ENCODE results near the gene CROCC2. TPM values are rescaled to one million over a fixed set of nuclear protein-coding genes. Genes with fewer than 3 reads are reported as not detected.

The CROCC2 gene
- total RNA-seq, 1 experiment from 2014 or later, result not detected

- Histone ChIP-seq H3K27ac (ENCODE audit: low read depth, low read length) (no peak overlapping the region), H3K9me3 (ENCODE audit: control insufficient read depth in 1 of 2, insufficient read depth in 1 of 2, low read depth in 1 of 2, low read length in 2 of 2) (no peaks in the 10 kb centered on the region), H3K4me3 (replicated peaks in 1 of 2; ENCODE audit: low read depth in 1 of 2, low read length in 2 of 2) (no peak overlapping the region), H3K4me1 (ENCODE audit: control insufficient read depth in 1 of 2, insufficient read depth in 2 of 2, low read length in 2 of 2) (no peaks in the 10 kb centered on the region), H2AFZ (ENCODE audit: low read depth, low read length, poor library complexity, severe bottlenecking) (no peak overlapping the region), H3K9me2 (ENCODE audit: insufficient read depth) (no peaks in the 10 kb centered on the region), H3K9ac (ENCODE audit: low read length) (no peak overlapping the region), H4K20me1 (ENCODE audit: insufficient read depth) (no peaks in the 10 kb centered on the region), H3K36me3 (ENCODE audit: control insufficient read depth in 1 of 2, insufficient read depth in 2 of 2, low read length in 2 of 2) (no peaks in the 10 kb centered on the region), H3K79me2 (ENCODE audit: insufficient read depth, low read length) (no peaks in the 10 kb centered on the region), H3K4me2 (ENCODE audit: low read length) (no peak overlapping the region), H3K27me3 (ENCODE audit: insufficient read depth, low read length) (no peaks in the 10 kb centered on the region)
- TF ChIP-seq POLR2A (IDR thresholded peaks at IDR 0.05; ENCODE audit: borderline replicate concordance, extremely low read depth, insufficient read depth, insufficient read length) (no peak), EZH2phosphoT487 (IDR thresholded peaks at IDR 0.05; ENCODE audit: borderline replicate concordance) (no peak), MAX (IDR thresholded peaks at IDR 0.05) (no peak), YY1 (IDR thresholded peaks at IDR 0.05; ENCODE audit: extremely low read depth, insufficient replicate concordance, low read depth, low read length) (no peak), JUND (IDR thresholded peaks at IDR 0.05) (no peak), EGR1 (IDR thresholded peaks at IDR 0.05; ENCODE audit: low read depth) (no peak), SIN3A (IDR thresholded peaks at IDR 0.05; ENCODE audit: low read depth) (no peak), ZNF274 (IDR thresholded peaks at IDR 0.05; ENCODE audit: low read depth, low read length) (no peak), CTCF (IDR thresholded peaks at IDR 0.05 in 2 of 3, conservative IDR thresholded peaks at IDR 0.05 in 1 of 3; ENCODE audit: borderline replicate concordance in 1 of 3, insufficient read depth in 1 of 3, low read depth in 2 of 3, low read length in 2 of 3) (no peak), POLR2AphosphoS5 (IDR thresholded peaks at IDR 0.05; ENCODE audit: low read depth, low read length) (no peak), TCF7L2 (IDR thresholded peaks at IDR 0.05; ENCODE audit: borderline replicate concordance, extremely low read depth, insufficient read depth, insufficient read length) (no peak), SP1 (IDR thresholded peaks at IDR 0.05; ENCODE audit: low read depth) (no peak), REST (IDR thresholded peaks at IDR 0.05; ENCODE audit: low read depth) (no peak), RAD21 (IDR thresholded peaks at IDR 0.05; ENCODE audit: low read depth) (no peak), SRF (IDR thresholded peaks at IDR 0.05; ENCODE audit: low read depth) (no peak)
- ChIA-PET RAD21 (ENCODE audit: low non-redundant PET in 1 of 2, low total read pairs in 2 of 2, uncharacterized antibody in 2 of 2, unreplicated experiment in 2 of 2) (no interaction called here), CTCF (no interaction called here), POLR2A (no interaction called here)
- no TSS peak for BruUV-seq (replicated peaks)
- DNase-seq (ENCODE audit: low read depth, low spot score) (no peak), ATAC-seq (0 out of 2 replicates have a peak, but pooled peaks have one; percentile 13)
- intact Hi-C loops (cut with micrococcal nuclease), result no loop called here
These were observed 130.9 kb downstream of the CROCC2 start for GRCh38 chr2:241036964-241037421.
